MM.1S (cell line): ENCODE results near the gene AGBL4.

Experiments used
- DNase-seq: peaks from one replicate; pipeline ENCODE4 v3.0.0-alpha.2; 2015
- H2AFZ ChIP-seq: fragments of 300-600 bp; sonication (generic); 2 replicates; pipeline ENCODE4 v1.6.0; 2016; ENCODE audit warnings: antibody characterized with exemption, low read length
- H3F3A ChIP-seq: fragments of 300-600 bp; sonication (generic); 2 replicates; pipeline ENCODE4 v1.6.1; 2016; ENCODE audit warnings: mild to moderate bottlenecking, antibody characterized with exemption, low read length, moderate library complexity, mixed read lengths; ENCODE audit not compliant: insufficient read depth
- H3K27ac ChIP-seq: fragments of 300-600 bp; sonication (generic); 2 replicates; pipeline ENCODE4 v1.5.1; 2016; ENCODE audit warnings: mild to moderate bottlenecking, low read length
- H3K27me3 ChIP-seq: fragments of 300-600 bp; sonication (generic); replicated peaks from 2 replicates; pipeline ENCODE4 v1.6.0; 2016; ENCODE audit warnings: low read length; ENCODE audit not compliant: insufficient read depth
- H3K36me3 ChIP-seq: fragments of 300-600 bp; sonication (generic); replicated peaks from 2 replicates; pipeline ENCODE4 v1.6.1; 2016; ENCODE audit warnings: mild to moderate bottlenecking, low read length, mixed read lengths; ENCODE audit not compliant: insufficient read depth
- H3K4me1 ChIP-seq: fragments of 300-600 bp; sonication (generic); 2 replicates; pipeline ENCODE4 v1.6.1; 2016; ENCODE audit warnings: low read length, mixed read lengths
- H3K4me2 ChIP-seq: fragments of 300-600 bp; sonication (generic); 2 replicates; pipeline ENCODE4 v1.6.0; 2016; ENCODE audit warnings: low read depth, low read length
- H3K4me3 ChIP-seq: fragments of 300-600 bp; sonication (generic); 2 replicates; pipeline ENCODE4 v1.5.1; 2016; ENCODE audit warnings: low read length, mixed read lengths
- H3K79me2 ChIP-seq: fragments of 300-600 bp; sonication (generic); 2 replicates; pipeline ENCODE4 v1.6.1; 2016; ENCODE audit warnings: mixed run types, low read length, mixed read lengths
- H3K9ac ChIP-seq: fragments of 300-600 bp; sonication (generic); 2 replicates; pipeline ENCODE4 v1.6.1; 2016; ENCODE audit warnings: low read length, mixed read lengths
- H3K9me2 ChIP-seq: fragments of 300-600 bp; sonication (generic); replicated peaks from 2 replicates; pipeline ENCODE4 v1.6.1; 2016; ENCODE audit warnings: mild to moderate bottlenecking, low read length, mixed read lengths; ENCODE audit not compliant: insufficient read depth
- H3K9me3 ChIP-seq: fragments of 300-600 bp; sonication (generic); replicated peaks from 2 replicates; pipeline ENCODE4 v1.6.1; 2016; ENCODE audit warnings: mild to moderate bottlenecking, low read length, mixed read lengths; ENCODE audit not compliant: insufficient read depth
- H4K20me1 ChIP-seq: fragments of 300-600 bp; sonication (generic); 2 replicates; pipeline ENCODE4 v1.6.1; 2016; ENCODE audit warnings: mild to moderate bottlenecking, low read length, moderate library complexity, mixed read lengths; ENCODE audit not compliant: insufficient read depth
- CTCF ChIP-seq: fragments of 300-600 bp; sonication (generic); IDR thresholded peaks from 2 replicates; pipeline ENCODE4 v1.5.1; 2016; ENCODE audit warnings: antibody characterized with exemption, low read length, mixed read lengths
- EZH2 ChIP-seq: fragments of 300-600 bp; sonication (generic); optimal IDR thresholded peaks from 2 replicates; pipeline ENCODE3; 2017; ENCODE audit warnings: low read depth, mild to moderate bottlenecking, antibody characterized with exemption, low read length, mixed read lengths
- EZH2phosphoT487 ChIP-seq: fragments of 300-600 bp; sonication (generic); IDR thresholded peaks from 2 replicates; pipeline ENCODE4 v1.6.1; 2018; ENCODE audit warnings: antibody characterized with exemption, low read length

AGBL4 gene

GRCh38 chr1:48548985-48549384, 1474.8 kb downstream of the AGBL4 start:
- Histone ChIP-seq H3K4me1 (no peaks in the 10 kb centered on the region), H3K79me2 (no peaks in the 10 kb centered on the region), H3K27me3 (no peaks in the 10 kb centered on the region), H2AFZ (no peak overlapping the region), H3K27ac (no peak overlapping the region), H3K4me2 (no peak overlapping the region), H3F3A (no peaks in the 10 kb centered on the region), H4K20me1 (no peaks in the 10 kb centered on the region), H3K9ac (no peak overlapping the region), H3K9me3 (no peaks in the 10 kb centered on the region), H3K9me2 (no peaks in the 10 kb centered on the region), H3K36me3 (no peaks in the 10 kb centered on the region), H3K4me3 (no peak overlapping the region)
- TF ChIP-seq CTCF (no peak), EZH2phosphoT487 (no peak), EZH2 (no peak)
- DNase-seq, result no peak

DNA sequence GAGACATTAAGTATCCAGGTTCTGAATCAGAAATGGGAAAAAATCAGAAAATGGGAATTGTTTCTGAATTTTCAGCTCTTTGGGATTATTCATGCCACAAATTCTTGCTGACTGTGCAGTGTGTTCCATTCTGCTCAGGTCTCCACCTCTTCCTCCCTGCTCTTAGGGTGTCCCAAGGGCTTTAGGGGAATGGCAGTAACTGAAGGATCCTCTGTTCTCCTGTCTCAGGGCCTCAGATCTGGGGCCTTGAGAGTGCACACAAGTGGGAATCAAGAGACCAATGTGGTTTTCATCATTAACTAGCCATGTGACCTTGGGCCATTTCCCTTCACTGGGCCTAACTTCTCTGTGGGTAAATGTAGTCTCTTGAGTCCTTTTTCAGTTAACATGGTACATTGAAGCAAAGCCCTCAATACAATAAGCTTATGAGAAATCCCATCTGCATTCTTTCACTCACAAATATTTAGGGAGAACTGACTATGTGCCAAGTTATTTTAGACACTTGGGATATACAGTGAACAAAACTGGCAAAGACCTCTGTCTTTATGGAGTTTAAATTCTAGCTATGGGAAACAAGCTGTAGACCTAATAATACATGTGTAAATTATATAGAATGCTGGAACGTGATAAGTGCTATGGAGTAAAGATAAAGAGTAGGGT, 1476.1 kb downstream of the AGBL4 start:
- no peak for DNase-seq
- TF ChIP-seq EZH2phosphoT487, result no peak
- no peak for TF ChIP-seq CTCF
- no peak for TF ChIP-seq EZH2
- no peaks in the 10 kb centered on the region for H3K9me2 ChIP-seq
- H3K79me2 ChIP-seq, result no peaks in the 10 kb centered on the region
- no peak overlapping the region for H3K27ac ChIP-seq
- H4K20me1 ChIP-seq, result no peaks in the 10 kb centered on the region
- no peaks in the 10 kb centered on the region for H3F3A ChIP-seq
- H3K4me3 ChIP-seq, result no peak overlapping the region
- H3K36me3 ChIP-seq, result no peaks in the 10 kb centered on the region
- H3K9ac ChIP-seq, result no peak overlapping the region
- H3K4me2 ChIP-seq, result no peak overlapping the region
- H3K27me3 ChIP-seq, result no peaks in the 10 kb centered on the region
- H3K4me1 ChIP-seq, result no peaks in the 10 kb centered on the region
- no peaks in the 10 kb centered on the region for H3K9me3 ChIP-seq
- no peak overlapping the region for H2AFZ ChIP-seq

DNA sequence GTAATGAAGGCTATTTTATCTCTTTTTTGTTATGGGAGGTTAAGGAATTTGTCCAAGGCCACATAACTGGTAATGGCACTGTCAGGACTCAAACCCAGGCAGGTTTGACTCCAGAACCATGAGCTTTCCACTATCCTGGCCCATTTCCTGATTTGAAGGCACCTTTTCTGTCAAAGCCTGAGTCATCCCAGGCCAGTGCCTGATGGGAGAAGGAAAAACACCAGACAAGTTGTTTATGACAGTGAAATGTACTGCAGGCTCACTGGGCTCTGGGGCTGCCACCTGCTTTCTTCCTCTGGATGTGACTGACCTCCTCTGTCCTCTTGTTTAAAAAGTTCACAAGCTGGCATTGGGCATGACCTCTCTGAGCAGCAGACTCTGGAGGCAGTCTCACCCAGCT, 1479.9 kb downstream of the AGBL4 start:
- H2AFZ ChIP-seq, result no peak overlapping the region
- DNase-seq, result no peak
- no peaks in the 10 kb centered on the region for H4K20me1 ChIP-seq
- H3K36me3 ChIP-seq, result no peaks in the 10 kb centered on the region
- no peak overlapping the region for H3K9ac ChIP-seq
- no peaks in the 10 kb centered on the region for H3K9me2 ChIP-seq
- no peaks in the 10 kb centered on the region for H3F3A ChIP-seq
- no peaks in the 10 kb centered on the region for H3K4me1 ChIP-seq
- no peaks in the 10 kb centered on the region for H3K9me3 ChIP-seq
- H3K79me2 ChIP-seq, result no peaks in the 10 kb centered on the region
- no peak for TF ChIP-seq EZH2phosphoT487
- TF ChIP-seq EZH2, result no peak
- no peak for TF ChIP-seq CTCF
- H3K4me3 ChIP-seq, result no peak overlapping the region
- no peaks in the 10 kb centered on the region for H3K27me3 ChIP-seq
- H3K27ac ChIP-seq, result no peak overlapping the region
- no peak overlapping the region for H3K4me2 ChIP-seq
